Measurements from ENCODE around the gene AASDH.

Gene AASDH

DNA sequence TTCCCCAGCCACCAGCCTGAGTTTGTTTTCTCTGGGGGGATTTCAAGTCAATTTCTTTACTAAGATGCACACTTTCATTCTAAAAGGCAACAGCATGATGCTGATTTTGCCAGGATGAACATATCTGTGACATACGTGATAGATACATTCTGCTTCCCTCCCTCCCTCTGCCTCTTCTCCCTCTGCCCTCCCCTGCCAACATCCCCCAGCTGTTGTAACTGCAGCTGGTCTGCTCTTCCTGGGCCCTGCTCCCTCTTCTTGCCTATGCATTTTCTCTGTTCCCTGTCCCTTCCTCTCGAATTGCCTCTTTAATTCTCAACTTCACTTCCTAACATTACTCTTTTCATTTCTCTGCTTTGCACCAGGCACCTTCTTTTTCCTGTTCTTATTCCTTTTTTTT, 83.4 kb downstream of the AASDH start:
- no peaks in the 10 kb centered on the region for H3K9me3 Mint-ChIP-seq
- no peak for DNase-seq
- H3K4me3 Mint-ChIP-seq, result no peak overlapping the region

DNA sequence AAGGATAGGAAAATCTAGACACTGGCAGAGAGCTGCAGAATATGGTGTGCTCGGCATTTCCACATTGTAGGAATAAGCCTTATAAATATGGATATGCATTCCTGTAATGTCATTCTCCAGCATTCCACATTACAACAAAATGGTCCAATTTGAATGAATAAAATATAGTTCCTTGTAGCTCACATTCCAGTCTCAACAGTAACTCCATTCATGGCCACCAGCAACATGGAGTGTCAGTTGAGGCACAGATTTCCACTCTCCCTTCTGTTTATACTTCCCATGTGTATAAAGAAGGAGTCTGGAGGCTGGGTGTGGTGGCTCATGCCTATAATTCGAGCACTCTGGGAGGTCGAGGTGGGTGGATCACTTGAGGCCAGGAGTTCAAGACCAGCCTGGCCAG, 84.5 kb downstream of the AASDH start:
- H3K27ac Mint-ChIP-seq, result no peak overlapping the region
- DNase-seq, result no peak
- no peaks in the 10 kb centered on the region for H3K9me3 Mint-ChIP-seq
- H3K4me1 Mint-ChIP-seq, result peaks cover 39% of the 10 kb centered on the region
- H3K4me3 Mint-ChIP-seq, result no peak overlapping the region
- peaks cover 3% of the 10 kb centered on the region for H3K27me3 Mint-ChIP-seq (ENCODE audit: low read depth, poor library complexity)
- H3K36me3 Mint-ChIP-seq (ENCODE audit: low read depth), result peaks cover 34% of the 10 kb centered on the region
- TF ChIP-seq, protein P1, sequence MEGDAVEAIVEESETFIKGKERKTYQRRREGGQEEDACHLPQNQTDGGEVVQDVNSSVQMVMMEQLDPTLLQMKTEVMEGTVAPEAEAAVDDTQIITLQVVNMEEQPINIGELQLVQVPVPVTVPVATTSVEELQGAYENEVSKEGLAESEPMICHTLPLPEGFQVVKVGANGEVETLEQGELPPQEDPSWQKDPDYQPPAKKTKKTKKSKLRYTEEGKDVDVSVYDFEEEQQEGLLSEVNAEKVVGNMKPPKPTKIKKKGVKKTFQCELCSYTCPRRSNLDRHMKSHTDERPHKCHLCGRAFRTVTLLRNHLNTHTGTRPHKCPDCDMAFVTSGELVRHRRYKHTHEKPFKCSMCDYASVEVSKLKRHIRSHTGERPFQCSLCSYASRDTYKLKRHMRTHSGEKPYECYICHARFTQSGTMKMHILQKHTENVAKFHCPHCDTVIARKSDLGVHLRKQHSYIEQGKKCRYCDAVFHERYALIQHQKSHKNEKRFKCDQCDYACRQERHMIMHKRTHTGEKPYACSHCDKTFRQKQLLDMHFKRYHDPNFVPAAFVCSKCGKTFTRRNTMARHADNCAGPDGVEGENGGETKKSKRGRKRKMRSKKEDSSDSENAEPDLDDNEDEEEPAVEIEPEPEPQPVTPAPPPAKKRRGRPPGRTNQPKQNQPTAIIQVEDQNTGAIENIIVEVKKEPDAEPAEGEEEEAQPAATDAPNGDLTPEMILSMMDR (IDR thresholded peaks at IDR 0.05), result no peak

More for the DNA sequence above, 83.4 kb downstream of the AASDH start:
- TF ChIP-seq, protein P1 (IDR thresholded peaks at IDR 0.05), result no peak
- no peak overlapping the region for H3K27ac Mint-ChIP-seq
- H3K27me3 Mint-ChIP-seq (ENCODE audit: low read depth, poor library complexity), result peaks cover 3% of the 10 kb centered on the region
- H3K36me3 Mint-ChIP-seq (ENCODE audit: low read depth), result peaks cover 34% of the 10 kb centered on the region
- H3K4me1 Mint-ChIP-seq, result peaks cover 40% of the 10 kb centered on the region

DNA sequence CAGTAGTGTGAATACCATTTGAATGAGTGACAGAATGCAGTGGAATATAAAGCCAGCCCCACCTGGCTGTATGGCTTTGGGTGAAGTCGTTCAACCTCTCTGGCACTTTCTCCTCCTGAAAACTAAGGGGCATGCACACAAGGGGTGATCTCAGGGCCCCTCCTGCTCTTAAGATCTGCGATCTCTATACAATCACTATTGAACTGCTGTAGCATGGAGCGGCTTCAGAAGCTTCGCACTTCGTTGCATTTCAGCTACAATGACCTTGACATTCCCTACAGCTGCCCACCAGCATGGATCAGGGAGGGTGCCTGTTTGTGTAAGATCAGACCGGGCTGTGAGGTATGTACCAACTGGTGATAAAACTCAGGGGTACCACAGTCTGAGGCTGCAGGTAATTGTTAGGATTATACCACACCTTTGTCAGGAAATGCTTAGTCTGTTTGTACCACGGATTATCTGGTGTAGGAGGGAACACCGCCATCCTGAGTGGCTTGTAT, 85.2 kb downstream of the AASDH start:
- Mint-ChIP-seq H3K27me3 (ENCODE audit: low read depth, poor library complexity) (peaks cover 3% of the 10 kb centered on the region), H3K36me3 (ENCODE audit: low read depth) (peaks cover 30% of the 10 kb centered on the region), H3K9me3 (no peaks in the 10 kb centered on the region), H3K27ac (no peak overlapping the region), H3K4me3 (no peak overlapping the region), H3K4me1 (peaks cover 34% of the 10 kb centered on the region)
- TF ChIP-seq, protein P1 (IDR thresholded peaks at IDR 0.05), result no peak
- peak; percentile 18 for DNase-seq

DNA sequence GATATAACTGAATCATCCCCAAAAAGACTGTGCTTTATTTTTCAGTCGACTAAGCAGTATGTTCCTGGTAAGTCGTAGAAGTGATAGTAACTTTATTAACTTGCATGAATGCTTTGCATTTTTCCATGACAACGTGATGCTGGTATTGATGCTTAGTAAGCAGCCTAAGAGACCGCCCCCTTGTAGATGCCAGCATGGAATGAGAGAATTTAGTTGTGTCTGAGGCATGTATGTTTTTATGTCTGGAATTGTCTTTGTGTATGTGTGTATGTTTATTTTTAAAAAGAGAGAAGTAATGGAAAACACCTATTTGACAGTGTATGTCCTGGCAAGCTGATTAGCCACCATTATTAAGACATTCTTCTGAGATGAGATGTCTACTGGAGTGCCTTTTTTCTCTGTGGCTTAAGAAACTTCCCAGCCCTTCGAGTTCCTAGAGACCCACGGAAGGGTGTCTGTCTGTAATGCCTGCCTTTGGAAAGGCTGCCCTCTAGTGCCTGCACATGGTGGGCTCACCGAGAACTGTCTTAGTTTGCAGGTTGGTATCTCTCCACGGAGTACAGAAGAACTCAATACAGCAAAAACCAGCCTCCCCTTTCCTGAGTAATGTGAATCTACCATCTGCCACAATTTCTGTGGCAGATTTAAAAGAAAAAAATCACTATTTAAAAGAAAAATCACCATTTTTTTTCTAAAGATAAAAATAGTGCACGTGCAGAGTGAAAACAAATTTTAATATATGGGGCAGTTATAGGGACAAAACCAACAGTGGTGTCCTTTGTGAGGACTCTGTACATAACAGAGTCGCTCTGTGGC, 85.9 kb downstream of the AASDH start:
- no peaks in the 10 kb centered on the region for H3K9me3 Mint-ChIP-seq
- peak; percentile 77 for DNase-seq
- peaks cover 28% of the 10 kb centered on the region for H3K4me1 Mint-ChIP-seq
- H3K27ac Mint-ChIP-seq, result peak overlapping the region; percentile 2
- no peak overlapping the region for H3K4me3 Mint-ChIP-seq
- TF ChIP-seq, protein P1 (IDR thresholded peaks at IDR 0.05), result peak; percentile 95
- H3K27me3 Mint-ChIP-seq (ENCODE audit: low read depth, poor library complexity), result no peaks in the 10 kb centered on the region
- peaks cover 23% of the 10 kb centered on the region for H3K36me3 Mint-ChIP-seq (ENCODE audit: low read depth)

DNA sequence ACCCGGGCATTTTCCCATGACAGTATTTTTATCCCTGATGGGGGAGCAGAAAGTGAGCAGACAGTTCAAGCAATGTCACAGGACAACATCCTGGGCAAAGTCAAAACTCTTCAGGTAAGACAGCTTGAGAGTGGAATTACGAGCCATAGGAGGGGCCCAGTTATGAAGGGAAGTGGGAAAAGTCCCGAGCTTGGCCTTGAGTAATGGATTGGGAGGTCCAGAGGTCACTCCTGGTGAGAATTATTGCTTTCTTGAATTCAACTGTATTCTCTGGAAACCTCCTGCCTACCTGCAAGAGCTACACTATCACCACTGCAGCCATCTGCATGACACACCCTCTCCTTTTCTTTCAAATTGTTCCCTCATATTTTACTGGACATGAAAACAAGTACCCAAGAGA, 89.1 kb downstream of the AASDH start:
- TF ChIP-seq, protein P1 (IDR thresholded peaks at IDR 0.05), result no peak
- Mint-ChIP-seq H3K4me3 (no peak overlapping the region), H3K4me1 (peaks cover 19% of the 10 kb centered on the region), H3K27me3 (ENCODE audit: low read depth, poor library complexity) (no peaks in the 10 kb centered on the region), H3K36me3 (ENCODE audit: low read depth) (peaks cover 22% of the 10 kb centered on the region), H3K27ac (no peak overlapping the region), H3K9me3 (peaks cover 7% of the 10 kb centered on the region)
- no peak for DNase-seq

DNA sequence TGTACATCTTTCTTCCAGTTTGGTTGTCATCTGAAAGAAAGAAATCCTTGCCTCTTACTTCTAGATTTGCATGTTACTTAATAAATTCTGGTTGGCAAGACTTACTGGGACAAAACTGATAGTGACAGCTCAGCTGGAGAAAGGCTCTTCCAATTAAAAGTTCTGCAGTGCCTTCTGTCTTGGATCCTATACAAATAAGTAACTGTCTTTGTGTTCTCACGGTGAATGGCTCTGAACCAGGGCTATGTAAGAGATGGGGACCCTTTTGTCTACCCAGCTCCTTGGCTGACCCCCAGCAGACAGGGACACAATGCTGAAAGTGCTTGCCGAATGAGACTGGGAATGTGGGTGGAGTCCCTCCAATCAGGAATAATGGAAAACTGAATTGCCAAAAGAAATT, 89.5 kb downstream of the AASDH start:
- Mint-ChIP-seq H3K27me3 (ENCODE audit: low read depth, poor library complexity) (no peaks in the 10 kb centered on the region), H3K4me3 (no peak overlapping the region), H3K27ac (no peak overlapping the region), H3K36me3 (ENCODE audit: low read depth) (peaks cover 26% of the 10 kb centered on the region), H3K4me1 (peaks cover 19% of the 10 kb centered on the region), H3K9me3 (peaks cover 12% of the 10 kb centered on the region)
- no peak for DNase-seq
- TF ChIP-seq, protein P1 (IDR thresholded peaks at IDR 0.05), result no peak
